DOHH2 (cell line): ENCODE results near the gene ERI3.

Experiments
- H3F3A ChIP-seq: fragments of 200-600 bp; sonication (generic), shearing (Covaris generic); 2 replicates; pipeline ENCODE4 v1.6.0; 2016; ENCODE audit warnings: antibody characterized with exemption, mild to moderate bottlenecking; ENCODE audit not compliant: control insufficient read depth, insufficient read depth
- H3K27ac ChIP-seq: fragments of 200-600 bp; sonication (generic); 2 replicates; pipeline ENCODE4 v1.5.1; 2014; ENCODE audit warnings: low read depth, mild to moderate bottlenecking, low read length, moderate library complexity
- H3K27me3 ChIP-seq: fragments of 200-600 bp; sonication (generic); 2 replicates; pipeline ENCODE4 v1.6.1; 2014; ENCODE audit warnings: mild to moderate bottlenecking, low read length, mixed read lengths; ENCODE audit not compliant: control insufficient read depth
- H3K36me3 ChIP-seq: fragments of 200-600 bp; sonication (generic); 2 replicates; pipeline ENCODE4 v1.6.1; 2014; ENCODE audit warnings: mild to moderate bottlenecking, low read length, moderate library complexity, mixed read lengths; ENCODE audit not compliant: control insufficient read depth
- H3K4me1 ChIP-seq: fragments of 200-600 bp; sonication (generic); 2 replicates; pipeline ENCODE4 v1.6.1; 2014; ENCODE audit warnings: mild to moderate bottlenecking, low read length, mixed read lengths; ENCODE audit not compliant: control insufficient read depth
- H3K4me2 ChIP-seq: fragments of 200-600 bp; sonication (generic); 2 replicates; pipeline ENCODE4 v1.6.0; 2014; ENCODE audit warnings: mild to moderate bottlenecking, low read length, moderate library complexity
- H3K4me3 ChIP-seq: fragments of 200-600 bp; sonication (generic); 2 replicates; pipeline ENCODE4 v1.5.1; 2014; ENCODE audit warnings: mild to moderate bottlenecking, low read length, mixed read lengths
- H3K79me2 ChIP-seq: fragments of 200-600 bp; sonication (generic); 2 replicates; pipeline ENCODE4 v1.6.1; 2014; ENCODE audit warnings: mild to moderate bottlenecking, low read length, mixed read lengths; ENCODE audit not compliant: control insufficient read depth
- H3K9me2 ChIP-seq: fragments of 200-600 bp; sonication (generic); replicated peaks from 2 replicates; pipeline ENCODE4 v1.6.1; 2014; ENCODE audit warnings: mild to moderate bottlenecking, low read length, mixed read lengths; ENCODE audit not compliant: control insufficient read depth
- H3K9me3 ChIP-seq: fragments of 200-600 bp; sonication (generic); 2 replicates; pipeline ENCODE4 v1.6.1; 2014; ENCODE audit warnings: antibody characterized with exemption, low read length, mixed read lengths; ENCODE audit not compliant: control insufficient read depth, insufficient read depth
- H4K20me1 ChIP-seq: fragments of 200-600 bp; sonication (generic); 2 replicates; pipeline ENCODE4 v1.6.0; 2014; ENCODE audit warnings: low read depth, mild to moderate bottlenecking, antibody characterized with exemption, low read length, moderate library complexity; ENCODE audit not compliant: control insufficient read depth, insufficient read depth
- CTCF ChIP-seq: fragments of 200-600 bp; sonication (generic); IDR thresholded peaks from one replicate; pipeline ENCODE4 v1.5.1; 2014; ENCODE audit warnings: antibody characterized with exemption, mild to moderate bottlenecking, low read depth, low read length; ENCODE audit not compliant: poor library complexity, severe bottlenecking
- EZH2phosphoT487 ChIP-seq: fragments of 200-600 bp; sonication (generic); IDR thresholded peaks from 2 replicates; pipeline ENCODE4 v1.6.1; 2017; ENCODE audit warnings: borderline replicate concordance, mild to moderate bottlenecking, antibody characterized with exemption, low read length, moderate library complexity, mixed read lengths

ERI3 gene

GRCh38 chr1:44238660-44239059 is 116.4 kb downstream of the ERI3 start:
- Histone ChIP-seq H3K4me2 (no peak overlapping the region), H3K4me1 (peaks cover 19% of the 10 kb centered on the region), H3K36me3 (no peaks in the 10 kb centered on the region; the same call in 1 of the 2 replicates), H3F3A (no peaks in the 10 kb centered on the region), H3K4me3 (no peak overlapping the region), H3K9me3 (no peaks in the 10 kb centered on the region), H4K20me1 (no peaks in the 10 kb centered on the region), H3K27ac (no peak overlapping the region), H3K27me3 (no peaks in the 10 kb centered on the region), H3K9me2 (no peaks in the 10 kb centered on the region), H3K79me2 (no peaks in the 10 kb centered on the region)
- TF ChIP-seq EZH2phosphoT487, result no peak
- no peak for TF ChIP-seq CTCF

GRCh38 chr1:44237721-44238457 is 117.2 kb downstream of the ERI3 start:
- Histone ChIP-seq H4K20me1 (no peaks in the 10 kb centered on the region), H3F3A (no peaks in the 10 kb centered on the region), H3K36me3 (no peaks in the 10 kb centered on the region; the same call in 1 of the 2 replicates), H3K9me3 (no peaks in the 10 kb centered on the region), H3K4me3 (no peak overlapping the region), H3K4me1 (peaks cover 19% of the 10 kb centered on the region), H3K4me2 (no peak overlapping the region), H3K79me2 (no peaks in the 10 kb centered on the region), H3K27ac (no peak overlapping the region), H3K27me3 (no peaks in the 10 kb centered on the region), H3K9me2 (no peaks in the 10 kb centered on the region)
- TF ChIP-seq CTCF (peak; percentile 83), EZH2phosphoT487 (no peak)

GRCh38 chr1:44236490-44237272 is 118.4 kb downstream of the ERI3 start:
- Histone ChIP-seq H3F3A (no peaks in the 10 kb centered on the region), H3K79me2 (no peaks in the 10 kb centered on the region), H3K27ac (no peak overlapping the region), H3K4me1 (peaks cover 19% of the 10 kb centered on the region), H3K4me3 (no peak overlapping the region), H3K4me2 (no peak overlapping the region), H3K36me3 (peaks cover 2% of the 10 kb centered on the region; the same call in 1 of the 2 replicates), H3K9me2 (no peaks in the 10 kb centered on the region), H4K20me1 (no peaks in the 10 kb centered on the region), H3K9me3 (no peaks in the 10 kb centered on the region), H3K27me3 (no peaks in the 10 kb centered on the region)
- no peak for TF ChIP-seq EZH2phosphoT487
- TF ChIP-seq CTCF, result no peak
